Endometrium (tissue), 2 donors: ENCODE data around the gene SLX4IP.
A peak's percentile ranks its signal among the peaks of the same experiment; 100 is the strongest.

Experiments
- FAIRE-seq: peaks from 2 replicates; lab custom pipeline; 2012; peaks lifted over from hg19 to GRCh38; lab: Jason Lieb, UNC
- donor health status: control.
- donor health status: control.

SLX4IP gene

GRCh38 chr20:10522328-10522727, 87.2 kb downstream of the SLX4IP start:
- no peak for FAIRE-seq

- FAIRE-seq: no peak
Measured at GRCh38 chr20:10523443-10523842, 88.3 kb downstream of the SLX4IP start.

GRCh38 chr20:10524034-10524476, 89.0 kb downstream of the SLX4IP start:
- no peak for FAIRE-seq

- no peak for FAIRE-seq
Measured at GRCh38 chr20:10524643-10525042, 89.5 kb downstream of the SLX4IP start.

GRCh38 chr20:10527781-10528180, 92.7 kb downstream of the SLX4IP start:
- no peak for FAIRE-seq

- FAIRE-seq: no peak
Measured at GRCh38 chr20:10530883-10531282, 95.8 kb downstream of the SLX4IP start.

- no peak for FAIRE-seq
Measured at GRCh38 chr20:10531848-10532247, 96.7 kb downstream of the SLX4IP start.

- FAIRE-seq: no peak
Measured at GRCh38 chr20:10532361-10532760, 97.3 kb downstream of the SLX4IP start.

- FAIRE-seq: no peak
Measured at GRCh38 chr20:10536531-10536930, 101.4 kb downstream of the SLX4IP start.

- FAIRE-seq: no peak
Measured at GRCh38 chr20:10537850-10538480, 102.9 kb downstream of the SLX4IP start.

GRCh38 chr20:10538768-10539167, 103.7 kb downstream of the SLX4IP start:
- FAIRE-seq: no peak

GRCh38 chr20:10539818-10540553, 104.9 kb downstream of the SLX4IP start:
- FAIRE-seq: no peak

GRCh38 chr20:10540636-10541493, 105.8 kb downstream of the SLX4IP start:
- FAIRE-seq: peak; percentile 37

- FAIRE-seq: no peak
Measured at GRCh38 chr20:10541668-10542411, 106.7 kb downstream of the SLX4IP start.

- FAIRE-seq: no peak
Measured at GRCh38 chr20:10542442-10542841, 107.3 kb downstream of the SLX4IP start.

GRCh38 chr20:10543480-10543879, 108.4 kb downstream of the SLX4IP start:
- FAIRE-seq: no peak

- FAIRE-seq: no peak
Measured at GRCh38 chr20:10547276-10548114, 112.4 kb downstream of the SLX4IP start.

GRCh38 chr20:10549511-10549910, 114.4 kb downstream of the SLX4IP start:
- no peak for FAIRE-seq

GRCh38 chr20:10550204-10551118, 115.4 kb downstream of the SLX4IP start:
- no peak for FAIRE-seq
